A549 (cell line): Measurements from ENCODE around the gene SFTPB.

Source experiments
- CTCF ChIP-seq: fragments of >200 bp; sonication (Bioruptor Twin); formaldehyde crosslinking; IDR thresholded peaks from 3 replicates; pipeline ENCODE4 v1.5.1; 2016
- HMGXB4 ChIP-seq: fragments of 250-450 bp; sonication (Bioruptor Pico); IDR thresholded peaks from 2 replicates; pipeline ENCODE4 v1.5.0; 2021; ENCODE audit warnings: mild to moderate bottlenecking, moderate library complexity, borderline replicate concordance
- JUN ChIP-seq, 2 experiments: fragments of >200 bp; sonication (Bioruptor Twin); formaldehyde crosslinking; IDR thresholded peaks; 2 replicates in 1 of 2; 3 replicates in 1 of 2; pipeline ENCODE4 v1.6.1; 2016 to 2017
- MAX ChIP-seq: IDR thresholded peaks from 2 replicates; pipeline ENCODE4 v1.6.1; 2012
- POLR2A ChIP-seq: IDR thresholded peaks from 2 replicates; pipeline ENCODE4 v1.6.1; 2012; ENCODE audit warnings: mild to moderate bottlenecking, low read length
- SREBF2 ChIP-seq: fragments of 450-650 bp; IDR thresholded peaks from 2 replicates; pipeline ENCODE4 v1.6.1; 2014; ENCODE audit warnings: mild to moderate bottlenecking, moderate library complexity

GRCh38 chr2:85619617-85620016, 48.4 kb downstream of the SFTPB start:
- TF ChIP-seq JUN (IDR thresholded peaks at IDR 0.05) = no peak
- TF ChIP-seq HMGXB4 = no peak
- no peak for TF ChIP-seq SREBF2
- no peak for TF ChIP-seq POLR2A
- no peak for TF ChIP-seq CTCF
- no peak for TF ChIP-seq MAX
